Measurements from ENCODE around the gene KLHL6.
"Not testable (repeated sequence)": the region's sequence is repeated elsewhere in the genome, so short reads cannot be mapped to it uniquely, and the experiment has no call there.

Gene KLHL6

GRCh38 chr3:183484431-183485075 lies 71.0 kb downstream of the KLHL6 start:
- DNase-seq (ENCODE audit: low read depth), result no peak

GRCh38 chr3:183481582-183481981 lies 73.9 kb downstream of the KLHL6 start:
- no peak for DNase-seq (ENCODE audit: low read depth)

- no peak for DNase-seq (ENCODE audit: low read depth)
These were observed 77.0 kb downstream of the KLHL6 start for GRCh38 chr3:183478501-183478900.

GRCh38 chr3:183477801-183478456 lies 77.6 kb downstream of the KLHL6 start:
- no peak for DNase-seq (ENCODE audit: low read depth)

GRCh38 chr3:183475764-183476162 lies 79.7 kb downstream of the KLHL6 start:
- not testable (repeated sequence) for DNase-seq (ENCODE audit: low read depth)

DNA sequence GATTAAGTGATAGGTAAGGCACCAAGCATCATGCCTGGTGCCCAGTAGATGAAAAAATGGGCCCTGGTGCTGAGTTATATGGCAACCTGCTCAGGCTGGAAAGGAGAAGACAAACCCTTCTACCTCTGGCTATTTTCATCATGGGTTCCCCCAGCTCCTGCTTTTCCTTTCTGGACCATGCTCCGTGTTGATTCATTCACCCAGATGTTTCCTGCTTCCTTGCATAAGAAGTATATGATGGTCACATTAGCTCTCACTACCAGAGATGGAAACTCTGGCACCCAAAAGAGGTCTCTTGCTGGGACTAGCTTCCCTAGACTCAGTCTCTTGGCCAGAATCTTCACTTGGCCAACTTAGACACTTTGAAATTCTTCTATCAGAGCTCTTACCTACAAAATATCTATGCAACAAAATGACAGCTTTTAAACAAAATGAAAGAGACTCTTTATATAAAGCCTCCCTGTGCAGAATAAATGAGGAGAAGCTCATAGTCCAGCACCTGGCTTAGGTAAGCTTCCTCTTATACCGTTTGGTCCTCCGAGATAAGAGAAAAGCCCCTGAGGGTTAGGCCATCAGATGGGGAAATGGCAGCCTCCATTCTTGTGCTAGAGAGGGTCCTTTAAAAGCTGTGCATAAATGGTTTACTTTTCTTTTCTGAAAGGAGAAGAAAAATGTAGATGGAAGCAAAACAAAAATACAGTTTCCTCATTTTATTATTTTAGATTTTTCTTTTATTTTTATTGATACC lies 80.3 kb downstream of the KLHL6 start:
- DNase-seq (ENCODE audit: low read depth), result no peak

- no peak for DNase-seq (ENCODE audit: low read depth)
These were observed 81.5 kb downstream of the KLHL6 start for GRCh38 chr3:183473969-183474368.

DNA sequence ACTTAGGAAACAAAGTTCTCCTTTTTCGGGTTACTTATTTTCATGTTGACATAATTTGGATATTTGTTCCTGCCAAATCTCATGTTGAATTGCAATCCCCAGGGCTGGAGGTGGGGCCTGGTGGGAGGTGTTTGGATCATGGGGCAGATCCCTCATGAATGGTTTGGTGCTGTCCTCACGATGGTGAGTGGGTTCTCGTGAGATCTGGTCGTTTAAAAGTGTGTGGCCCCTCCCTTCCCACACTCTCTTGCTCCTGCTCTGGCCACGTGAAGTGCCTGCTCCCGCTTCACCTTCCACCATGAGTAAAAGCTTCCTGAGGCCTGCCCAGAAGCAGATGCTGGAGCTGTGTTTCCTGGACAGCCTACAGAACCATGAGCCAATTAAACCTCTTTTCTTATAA lies 83.4 kb downstream of the KLHL6 start:
- DNase-seq (ENCODE audit: low read depth), result no peak

DNA sequence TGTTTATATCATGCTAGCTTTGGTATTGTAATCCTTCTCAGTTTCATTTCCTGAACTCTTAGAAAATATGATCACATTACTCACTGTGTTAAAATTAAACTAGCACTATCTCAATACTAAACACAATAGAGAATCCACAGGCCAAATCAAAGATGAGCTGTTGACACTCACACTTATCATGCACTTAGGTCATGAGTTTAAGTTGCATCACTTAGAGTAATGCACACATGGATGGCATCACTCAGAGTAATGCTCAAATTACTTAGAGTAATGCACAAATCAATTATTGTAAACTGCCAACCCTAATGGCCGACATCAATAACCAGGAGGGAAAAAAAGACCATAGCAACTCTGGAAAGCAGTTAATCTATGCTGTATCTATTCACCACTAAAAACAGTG lies 87.1 kb downstream of the KLHL6 start:
- DNase-seq (ENCODE audit: low read depth), result no peak

GRCh38 chr3:183466575-183466974 lies 88.9 kb downstream of the KLHL6 start:
- DNase-seq (ENCODE audit: low read depth), result no peak

DNA sequence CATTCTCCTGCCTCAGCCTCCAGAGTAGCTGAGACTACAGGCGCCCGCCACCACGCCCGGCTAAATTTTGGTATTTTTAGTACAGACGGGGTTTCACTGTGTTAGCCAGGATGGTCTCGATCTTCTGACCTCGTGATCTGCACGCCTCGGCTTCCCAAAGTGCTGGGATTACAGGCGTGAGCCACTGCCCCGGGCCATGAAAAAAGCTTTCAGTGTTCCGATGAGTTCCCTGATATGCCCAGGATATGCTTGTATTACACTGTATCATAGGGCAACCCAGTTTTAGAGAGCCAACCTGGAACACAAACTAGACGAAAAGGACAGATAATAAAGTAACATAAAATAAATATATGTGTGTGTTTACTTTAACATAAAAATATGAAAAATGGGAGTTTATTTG lies 89.8 kb downstream of the KLHL6 start:
- DNase-seq (ENCODE audit: low read depth), result not testable (repeated sequence)

GRCh38 chr3:183464480-183464879 lies 91.0 kb downstream of the KLHL6 start:
- no peak for DNase-seq (ENCODE audit: low read depth)

DNA sequence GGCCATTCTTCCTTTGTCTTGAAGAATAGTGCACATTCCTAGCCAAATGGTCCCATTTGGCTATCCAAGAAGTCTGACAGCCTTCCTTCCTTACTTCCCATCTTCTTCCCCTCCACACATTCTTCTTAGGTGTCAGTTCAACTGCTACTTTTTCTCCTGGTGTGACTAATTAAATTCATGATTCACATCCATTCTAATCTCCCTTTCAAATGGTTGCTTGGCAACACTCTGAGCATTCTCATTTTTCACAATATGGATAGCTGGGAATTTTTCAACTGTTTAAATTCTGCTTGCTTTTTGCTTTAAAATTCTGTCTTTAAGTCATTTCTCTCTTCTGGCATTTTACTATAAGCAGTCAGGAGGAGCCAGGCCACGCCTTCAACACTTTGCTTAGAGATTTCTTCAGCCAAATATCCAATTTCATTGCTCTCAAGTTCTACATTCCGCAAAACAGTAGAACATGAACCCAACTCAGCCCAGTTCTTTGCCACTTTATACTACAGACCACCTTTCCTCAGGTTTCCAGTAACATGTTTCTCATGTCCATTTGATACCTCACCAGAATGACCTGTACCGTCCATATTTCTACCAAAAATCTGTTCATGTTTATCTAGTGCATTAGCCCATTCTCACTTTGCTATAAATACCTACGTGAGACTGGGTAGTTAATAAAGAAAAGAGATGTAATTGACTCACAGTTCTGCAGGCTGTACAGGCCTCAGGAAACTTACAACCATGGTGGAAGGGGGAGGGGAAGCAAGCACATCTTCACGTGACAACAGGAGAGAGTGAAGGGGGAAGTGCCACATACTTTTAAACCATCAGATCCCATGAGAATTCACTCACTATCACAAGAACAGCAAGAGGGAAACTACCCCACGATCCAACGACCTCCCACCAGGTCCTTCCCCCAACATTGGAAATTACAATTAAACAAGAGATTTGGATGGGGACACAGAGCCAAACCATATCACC lies 95.1 kb downstream of the KLHL6 start:
- no peak for DNase-seq (ENCODE audit: low read depth)

DNA sequence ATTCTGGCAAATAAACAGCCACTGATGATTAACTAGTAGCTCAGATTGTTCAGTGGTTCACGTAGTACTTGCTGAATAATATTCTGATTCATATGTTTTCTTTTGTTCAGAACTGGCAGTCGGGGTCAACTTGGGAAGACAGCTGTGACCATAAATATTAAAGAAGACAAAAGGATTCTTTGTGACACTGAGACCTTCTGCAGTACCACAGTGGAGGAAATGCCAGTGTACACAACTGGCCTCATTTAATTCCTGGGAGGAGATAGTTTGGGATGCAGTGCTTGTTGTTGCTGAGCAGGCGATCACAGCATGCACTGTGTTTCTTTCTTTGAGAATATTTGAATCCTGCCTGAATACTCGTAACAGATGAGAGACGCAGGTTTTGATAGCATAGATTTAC lies 100.4 kb downstream of the KLHL6 start:
- DNase-seq (ENCODE audit: low read depth), result no peak

- DNase-seq (ENCODE audit: low read depth), result no peak
These were observed 101.4 kb downstream of the KLHL6 start for GRCh38 chr3:183454064-183454463.

- no peak for DNase-seq (ENCODE audit: low read depth)
These were observed 105.7 kb downstream of the KLHL6 start for GRCh38 chr3:183449791-183450190.

DNA sequence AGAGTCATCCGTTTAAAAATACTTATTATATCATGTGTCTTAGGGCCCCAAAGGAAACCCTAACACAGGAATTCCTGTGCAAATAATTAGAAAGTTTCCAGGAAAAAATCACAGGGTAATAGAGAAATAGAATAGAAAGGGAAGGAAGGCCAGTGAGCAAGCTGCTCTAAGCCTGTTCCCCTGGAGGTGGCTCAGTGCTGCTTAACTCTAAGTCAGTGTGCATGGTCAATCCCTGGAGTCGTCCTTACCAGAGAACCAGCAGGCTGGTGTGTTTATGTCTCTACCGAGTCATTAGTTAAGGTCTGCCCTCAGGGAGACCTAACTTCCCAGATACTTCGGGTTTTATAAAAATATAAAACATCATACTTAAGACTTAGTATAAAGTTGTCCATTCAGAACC lies 106.1 kb downstream of the KLHL6 start:
- no peak for DNase-seq (ENCODE audit: low read depth)

- DNase-seq (ENCODE audit: low read depth), result no peak
These were observed 107.0 kb downstream of the KLHL6 start for GRCh38 chr3:183448369-183449128.

DNA sequence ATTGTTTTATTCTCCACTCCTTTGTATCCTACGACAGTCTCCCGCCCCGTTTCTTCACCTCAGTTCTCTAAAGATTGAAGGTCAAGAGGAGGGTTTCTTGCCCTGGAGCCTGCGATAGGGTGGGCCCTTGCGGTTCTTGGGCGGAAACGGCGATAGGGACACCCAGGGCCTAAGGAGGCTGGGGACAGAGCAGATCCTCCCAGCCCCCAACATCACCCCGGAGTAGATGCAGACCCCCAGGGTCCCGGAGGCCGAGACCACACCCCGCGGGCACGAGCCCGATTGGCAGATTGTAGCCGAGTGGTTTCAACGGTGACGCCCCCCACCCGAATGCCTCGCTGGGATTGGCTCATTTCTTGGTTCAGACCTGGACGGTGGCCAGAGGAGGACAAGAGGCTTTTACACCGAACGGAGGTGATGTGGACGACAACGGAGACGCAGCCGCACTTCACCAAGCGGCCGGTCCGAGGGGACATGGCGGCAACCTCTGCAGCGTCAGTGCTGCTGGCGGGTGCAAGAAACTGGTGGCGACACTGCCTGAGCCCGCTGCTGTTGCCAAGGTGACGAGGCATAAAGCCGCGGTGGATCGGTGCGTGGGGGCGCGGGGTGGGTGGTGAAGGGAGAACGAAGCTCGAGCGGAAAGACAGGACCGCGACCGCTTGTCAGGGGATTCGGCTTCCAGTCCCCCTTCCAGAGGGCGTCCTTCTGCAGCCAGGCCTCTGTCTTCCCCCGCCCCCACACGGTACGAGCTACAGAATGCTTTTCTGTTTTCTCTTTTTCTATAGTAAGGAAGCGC lies 108.1 kb downstream of the KLHL6 start:
- DNase-seq (ENCODE audit: low read depth), result no peak

GRCh38 chr3:183446838-183447205 lies 108.7 kb downstream of the KLHL6 start:
- no peak for DNase-seq (ENCODE audit: low read depth)

DNA sequence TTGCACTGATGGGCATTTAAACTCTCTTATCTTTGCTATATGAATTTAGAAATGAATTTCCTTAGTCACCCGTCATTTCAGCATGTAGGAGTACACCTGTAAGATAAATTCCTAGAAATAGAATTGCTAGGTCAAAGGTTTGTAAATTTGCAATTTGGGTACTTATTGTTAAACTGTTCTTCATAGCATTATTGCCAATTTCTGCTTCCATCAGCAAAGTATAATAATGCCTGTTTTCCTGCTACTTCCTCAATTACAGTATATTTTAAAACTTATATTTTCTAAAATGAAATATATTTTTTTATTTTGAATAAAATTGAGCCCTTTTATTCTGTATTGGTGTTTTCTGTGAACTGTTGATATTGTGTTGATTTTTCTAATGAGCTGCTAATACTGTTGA lies 110.8 kb downstream of the KLHL6 start:
- DNase-seq (ENCODE audit: low read depth), result no peak

Data from HS-5 (cell line).